Activated naive CD4-positive, alpha-beta T cell treated with Interleukin-2 at 50 U/mL for 16 hours (primary cell): ENCODE data around the gene CES1.
"Not testable (repeated sequence)": the region's sequence is repeated elsewhere in the genome, so short reads cannot be mapped to it uniquely, and the experiment has no call there.

Source experiments
- DNase-seq: peaks from one replicate; pipeline ENCODE4 v3.0.0-alpha.2; 2020

Gene CES1

GRCh38 chr16:55829232-55829631, 3.7 kb downstream of the CES1 start:
- not testable (repeated sequence) for DNase-seq

DNA sequence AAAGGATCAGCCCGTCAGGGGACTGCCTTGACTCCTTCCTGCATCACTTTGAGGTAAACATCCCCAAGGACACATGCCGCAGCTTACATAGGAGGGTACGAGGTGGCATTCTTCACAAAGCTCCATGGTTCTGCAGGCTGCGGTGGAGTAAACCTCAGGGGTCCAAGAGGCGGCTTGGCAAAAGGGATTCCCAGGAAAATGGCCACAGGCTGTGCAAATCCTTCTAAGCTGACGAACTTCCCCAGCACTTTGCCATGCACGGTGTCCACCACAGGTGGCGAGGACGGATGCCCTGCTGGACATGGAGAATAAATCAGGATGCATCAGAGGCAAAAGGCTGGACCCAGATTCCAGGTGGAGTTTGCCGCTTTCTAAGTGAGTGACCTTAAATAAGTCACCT, 4.2 kb downstream of the CES1 start:
- no peak for DNase-seq

DNA sequence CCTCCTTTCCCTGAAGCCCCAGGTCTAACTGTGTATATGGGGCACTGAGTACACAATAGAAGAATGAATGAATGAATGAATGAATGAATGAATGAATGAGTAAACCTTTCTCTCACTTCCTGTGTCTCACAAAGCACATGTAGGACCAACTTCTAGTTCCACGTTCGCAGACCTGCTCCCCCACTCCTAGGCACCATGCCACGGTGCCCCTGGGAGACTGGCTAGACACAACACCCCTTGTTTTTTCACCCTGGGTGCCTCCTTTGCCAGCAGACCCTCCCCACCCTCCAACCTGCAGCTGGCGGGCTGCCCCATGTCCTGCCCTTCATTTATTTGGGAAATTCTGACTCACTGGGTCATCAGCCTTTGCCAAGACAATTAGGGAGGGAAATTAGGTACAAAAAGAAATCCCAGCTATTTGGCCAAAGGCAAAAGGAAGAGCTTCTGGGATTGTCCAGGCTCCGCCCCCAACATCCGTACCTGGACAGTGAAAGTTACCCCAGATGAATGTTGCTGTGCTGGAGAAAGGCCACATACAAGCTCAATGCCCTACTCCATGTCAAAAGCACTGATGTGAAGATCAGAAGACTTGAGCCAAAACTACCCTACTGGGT, 7.7 kb downstream of the CES1 start:
- DNase-seq = no peak

DNA sequence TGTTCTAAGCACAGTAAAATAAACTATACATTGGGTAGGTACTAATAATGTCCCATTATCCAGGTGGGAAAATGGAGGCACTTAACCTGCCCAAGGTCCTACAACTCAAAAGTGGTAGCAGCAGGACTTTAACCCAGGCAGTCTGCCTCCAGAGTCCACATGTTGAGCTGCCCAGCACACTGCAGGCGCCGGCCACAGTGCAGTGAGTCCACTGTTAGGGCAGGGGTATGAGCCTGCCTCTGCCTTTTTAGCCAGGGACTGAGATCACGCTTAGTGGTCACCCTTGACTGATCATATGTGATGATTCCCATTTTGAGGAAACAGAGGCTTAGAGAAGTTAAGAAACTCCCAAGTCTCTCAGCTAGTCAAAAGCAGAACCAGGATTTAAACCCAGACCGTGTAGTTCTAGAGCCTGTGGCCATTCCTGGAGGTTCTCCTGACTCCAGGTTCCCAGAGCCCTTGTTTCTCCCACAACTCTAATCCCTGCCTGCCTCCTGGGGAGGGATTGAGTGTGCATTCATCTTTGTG, 8.4 kb downstream of the CES1 start:
- no peak for DNase-seq

DNA sequence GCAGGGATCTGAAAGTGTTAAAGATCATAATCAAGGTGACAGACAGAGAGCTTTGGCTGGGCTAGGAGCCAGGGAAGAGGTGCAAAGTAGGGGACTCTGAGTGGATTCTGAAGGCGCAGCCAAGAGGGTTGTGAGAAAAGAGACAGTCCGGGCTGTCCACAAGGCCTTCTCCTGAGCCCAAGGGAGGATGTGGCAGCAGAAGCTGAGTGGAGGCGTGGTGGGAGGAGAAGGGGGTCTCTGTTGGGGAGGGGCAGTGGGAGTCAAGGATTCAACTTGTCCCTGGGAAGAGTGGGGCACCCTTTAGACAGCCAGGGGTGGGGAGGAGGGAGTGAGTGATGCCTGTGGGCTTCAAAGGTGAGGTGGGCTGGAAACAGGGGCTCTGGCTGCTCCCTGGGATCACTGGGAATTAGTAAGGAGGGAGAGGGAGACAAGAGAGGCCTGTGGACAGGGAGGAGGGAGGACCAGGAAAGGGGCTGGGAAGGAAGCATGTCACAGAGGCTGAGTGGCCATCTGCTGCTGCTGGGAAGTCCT, 10.6 kb downstream of the CES1 start:
- no peak for DNase-seq

GRCh38 chr16:55821210-55821609, 11.7 kb downstream of the CES1 start:
- DNase-seq = no peak

DNA sequence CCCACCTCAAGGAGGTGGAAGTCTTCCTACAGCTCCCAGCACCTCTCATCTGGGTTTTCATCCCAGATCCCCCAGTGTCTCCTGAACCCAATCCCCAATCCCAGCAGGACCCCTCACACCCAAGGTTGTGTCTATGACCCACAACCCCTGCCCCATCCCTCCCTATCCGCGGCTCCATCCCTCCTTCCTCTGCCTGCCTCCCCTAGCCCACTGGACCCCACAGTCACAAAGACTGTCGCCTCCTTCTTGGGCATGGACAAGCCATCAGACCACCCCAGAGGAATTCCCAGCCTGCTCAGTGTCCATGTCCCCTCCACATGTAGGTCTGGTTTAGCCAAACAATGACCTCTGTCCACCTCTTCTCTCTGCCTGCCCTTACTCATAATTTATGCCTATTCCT, 12.3 kb downstream of the CES1 start:
- no peak for DNase-seq

GRCh38 chr16:55817236-55817912, 15.5 kb downstream of the CES1 start:
- DNase-seq = no peak

GRCh38 chr16:55816222-55816621, 16.7 kb downstream of the CES1 start:
- not testable (repeated sequence) for DNase-seq

GRCh38 chr16:55815320-55815719, 17.6 kb downstream of the CES1 start:
- DNase-seq = no peak

GRCh38 chr16:55814174-55814573, 18.7 kb downstream of the CES1 start:
- not testable (repeated sequence) for DNase-seq

- DNase-seq = not testable (repeated sequence)
Observed at GRCh38 chr16:55813730-55814129, 19.2 kb downstream of the CES1 start.

DNA sequence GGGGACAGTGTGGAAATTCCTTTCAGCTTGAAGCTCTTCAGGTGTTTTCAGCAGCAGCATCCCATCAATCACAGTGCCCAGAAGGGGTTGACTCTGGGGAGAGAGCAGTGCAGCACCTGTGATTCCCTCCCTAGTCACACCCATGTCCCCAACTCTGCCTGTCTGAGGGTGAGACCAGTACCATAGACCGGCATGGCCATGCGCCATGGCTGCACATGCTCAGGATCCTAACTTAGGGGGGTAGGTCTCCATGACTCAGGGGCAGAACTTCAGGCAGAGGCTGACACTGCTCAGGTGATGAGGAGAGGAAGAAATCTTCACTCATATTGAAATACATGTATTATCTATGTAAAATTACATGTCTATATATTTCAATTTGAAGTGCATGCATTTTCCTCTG, 19.9 kb downstream of the CES1 start:
- DNase-seq = no peak

GRCh38 chr16:55811811-55812210, 21.1 kb downstream of the CES1 start:
- DNase-seq = no peak

DNA sequence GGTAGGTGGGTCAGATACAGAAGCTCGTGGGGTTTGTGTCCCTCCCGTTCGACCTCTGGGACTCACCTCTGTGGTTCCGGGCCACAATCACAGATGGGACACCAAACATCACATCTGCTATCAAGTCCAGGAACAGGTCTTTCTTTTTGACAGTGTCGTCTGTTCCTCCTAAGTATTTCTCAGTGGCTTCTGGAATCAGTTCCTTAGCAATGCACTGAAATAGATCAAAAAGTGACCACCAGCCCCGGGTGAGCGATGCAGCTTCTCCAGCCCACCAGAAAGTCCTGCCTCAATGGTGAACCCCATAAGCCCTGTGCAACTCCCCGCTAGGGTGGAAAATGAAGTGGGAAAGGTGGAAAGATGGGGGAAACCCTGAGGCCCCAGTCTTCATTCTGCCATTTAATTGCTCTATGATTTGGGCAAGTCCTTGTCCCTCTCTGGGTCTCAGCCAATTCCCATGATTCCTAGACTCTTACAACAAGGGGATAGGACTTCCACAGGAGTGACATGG, 22.4 kb downstream of the CES1 start:
- no peak for DNase-seq

DNA sequence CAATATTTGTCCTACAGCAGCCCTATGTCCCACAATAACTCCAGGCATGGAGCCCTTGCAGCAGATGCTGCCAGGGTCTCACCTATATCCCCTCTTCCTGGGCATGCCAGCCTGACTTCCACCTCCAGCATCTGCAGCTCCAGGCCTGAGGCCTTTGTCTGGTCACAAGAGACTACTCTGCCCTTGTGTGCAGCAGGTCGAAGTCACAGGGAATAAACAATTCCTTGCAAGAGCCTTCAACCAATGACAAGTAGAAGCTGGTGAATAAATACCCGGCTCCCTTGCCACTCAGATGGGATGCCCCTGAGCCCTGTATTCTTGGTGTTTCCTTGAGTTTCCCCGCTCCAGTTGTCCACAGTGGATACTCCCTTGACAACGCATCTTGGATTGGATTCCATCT, 23.0 kb downstream of the CES1 start:
- DNase-seq = no peak

DNA sequence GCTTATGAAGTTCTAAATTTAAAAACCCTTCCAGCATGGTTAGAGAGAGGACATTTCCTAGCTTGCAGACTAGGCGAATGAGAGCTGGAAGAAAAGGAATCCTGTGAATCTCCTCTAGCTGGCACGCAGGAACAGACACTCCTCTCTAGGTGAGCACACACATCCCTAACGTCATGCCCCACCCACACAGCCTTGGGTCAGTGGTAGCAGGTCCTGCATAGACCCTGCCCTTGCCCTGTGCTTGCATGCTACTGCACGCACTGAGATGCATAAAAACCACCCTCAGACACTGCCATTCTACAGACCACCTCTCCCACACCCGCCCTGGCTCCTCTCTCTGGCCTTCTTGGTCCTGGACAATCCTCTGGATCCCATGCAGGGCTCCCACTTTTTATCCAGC, 23.5 kb downstream of the CES1 start:
- no peak for DNase-seq

DNA sequence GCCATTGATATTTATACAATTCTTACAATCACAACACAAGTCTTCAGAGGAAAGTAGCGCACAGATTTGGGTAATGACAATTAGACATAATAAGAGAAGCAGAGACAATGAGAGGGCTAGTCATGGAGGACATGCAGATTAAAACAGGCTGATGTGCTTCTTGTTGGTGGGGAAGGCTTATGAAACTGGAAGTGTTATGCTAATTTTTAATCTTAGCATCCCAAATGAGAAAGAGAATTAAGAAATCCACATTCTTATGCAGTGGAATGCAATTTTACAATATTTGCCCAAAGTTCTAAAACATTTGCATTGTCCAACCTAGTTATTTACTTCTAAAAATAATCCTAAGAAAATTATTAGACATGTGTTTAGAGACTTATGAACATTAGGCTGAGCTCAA, 24.6 kb downstream of the CES1 start:
- not testable (repeated sequence) for DNase-seq

- not testable (repeated sequence) for DNase-seq
Observed at GRCh38 chr16:55805104-55805503, 27.8 kb downstream of the CES1 start.

GRCh38 chr16:55803681-55804080, 29.2 kb downstream of the CES1 start:
- not testable (repeated sequence) for DNase-seq

GRCh38 chr16:55792934-55793374, 39.9 kb downstream of the CES1 start:
- DNase-seq = not testable (repeated sequence)

DNA sequence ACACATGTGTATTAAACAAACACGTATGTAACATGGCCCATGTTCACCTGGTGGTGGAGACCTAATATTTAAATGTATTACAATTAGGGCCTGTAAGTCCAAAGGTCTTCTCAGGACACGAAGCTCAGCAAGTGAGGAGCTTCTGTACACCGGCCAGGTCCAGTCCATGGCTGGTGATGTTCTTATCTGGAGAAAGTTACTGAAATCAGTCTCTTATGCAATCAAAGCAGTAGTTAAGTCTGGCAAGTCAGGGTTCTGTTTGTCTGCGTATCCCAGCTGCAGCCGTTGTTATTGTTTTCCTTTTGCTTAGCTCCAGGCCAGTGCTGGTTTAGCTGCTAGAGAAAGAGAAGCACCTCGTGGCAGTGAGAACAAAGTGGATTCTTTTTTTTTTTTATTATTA, 41.4 kb downstream of the CES1 start:
- DNase-seq = not testable (repeated sequence)

GRCh38 chr16:55790240-55790639, 42.7 kb downstream of the CES1 start:
- not testable (repeated sequence) for DNase-seq

DNA sequence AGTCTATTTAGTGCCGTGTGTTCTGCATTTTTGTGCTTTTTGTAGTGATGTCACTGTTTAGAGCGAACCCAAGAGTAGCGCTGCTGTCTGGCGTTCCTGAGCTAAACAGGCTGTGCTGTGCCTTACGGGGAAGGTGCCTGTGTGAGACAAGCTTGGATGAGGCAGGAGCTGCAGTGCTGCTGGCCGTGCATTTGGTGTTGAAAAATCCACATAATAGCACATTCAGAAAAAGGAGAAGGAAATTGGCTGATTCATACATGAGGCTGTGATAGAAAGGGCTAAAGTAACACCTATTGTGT, 50.2 kb downstream of the CES1 start:
- DNase-seq = not testable (repeated sequence)
